Stimulated activated CD8-positive, alpha-beta memory T cell treated with anti-CD3 and anti-CD28 coated beads, Interleukin-4, amount 100 ng/mL, for 48 hours (primary cell): ENCODE data around the gene PCBD1.

Experiments
- DNase-seq: peaks from one replicate; pipeline ENCODE4 v3.0.0-alpha.2; 2020

PCBD1 gene

GRCh38 chr10:70901276-70901878, 13.0 kb upstream of the PCBD1 start:
- DNase-seq: no peak

- no peak for DNase-seq
Observed at GRCh38 chr10:70899096-70899495, 10.7 kb upstream of the PCBD1 start.

- DNase-seq: no peak
Observed at GRCh38 chr10:70898687-70899086, 10.3 kb upstream of the PCBD1 start.

GRCh38 chr10:70896551-70896950, 8.2 kb upstream of the PCBD1 start:
- DNase-seq: no peak

GRCh38 chr10:70894416-70894815, 6.1 kb upstream of the PCBD1 start:
- no peak for DNase-seq

- no peak for DNase-seq
Observed at GRCh38 chr10:70893227-70894006, 5.1 kb upstream of the PCBD1 start.

GRCh38 chr10:70892631-70893030, 4.3 kb upstream of the PCBD1 start:
- no peak for DNase-seq

- no peak for DNase-seq
Observed at GRCh38 chr10:70891627-70892026, 3.3 kb upstream of the PCBD1 start.

- DNase-seq: no peak
Observed at GRCh38 chr10:70890917-70891431, 2.6 kb upstream of the PCBD1 start.

GRCh38 chr10:70889291-70889690, 926 bp upstream of the PCBD1 start:
- DNase-seq: no peak

GRCh38 chr10:70886921-70887665, 1.3 kb downstream of the PCBD1 start:
- no peak for DNase-seq

- no peak for DNase-seq
Observed at GRCh38 chr10:70885931-70886903, 2.1 kb downstream of the PCBD1 start.

- DNase-seq: no peak
Observed at GRCh38 chr10:70885481-70885880, 2.9 kb downstream of the PCBD1 start.

GRCh38 chr10:70884741-70885140, 3.6 kb downstream of the PCBD1 start:
- no peak for DNase-seq

GRCh38 chr10:70880077-70880534, 8.3 kb downstream of the PCBD1 start:
- DNase-seq: peak; percentile 80

- DNase-seq: no peak
Observed at GRCh38 chr10:70879207-70879606, 9.2 kb downstream of the PCBD1 start.

- no peak for DNase-seq
Observed at GRCh38 chr10:70874061-70874460, 14.3 kb downstream of the PCBD1 start.

- no peak for DNase-seq
Observed at GRCh38 chr10:70872291-70872690, 16.1 kb downstream of the PCBD1 start.

GRCh38 chr10:70866424-70866823, 21.9 kb downstream of the PCBD1 start:
- no peak for DNase-seq

- no peak for DNase-seq
Observed at GRCh38 chr10:70864935-70865334, 23.4 kb downstream of the PCBD1 start.

- no peak for DNase-seq
Observed at GRCh38 chr10:70863470-70864160, 24.8 kb downstream of the PCBD1 start.
